Vagina (tissue), 2 donors: ENCODE data around the gene ATP2C2.

Experiments used
- CTCF ChIP-seq, 3 experiments: fragments of 450-650 bp in 2 of 3; fragments of 200-600 bp in 1 of 3; sonication (generic) in 1 of 3; IDR thresholded peaks; one replicate each; pipeline ENCODE4 v1.5.1; 2017 to 2019; ENCODE audit warnings: antibody characterized with exemption in 3 of 3, mild to moderate bottlenecking in 2 of 3, moderate library complexity in 2 of 3
- POLR2A ChIP-seq, 2 donors: fragments of 450-650 bp; IDR thresholded peaks; one replicate each; pipeline ENCODE4 v1.6.1; 2017; ENCODE audit warnings: antibody characterized with exemption in 2 of 2, mild to moderate bottlenecking in 2 of 2, moderate library complexity in 2 of 2
- POLR2AphosphoS5 ChIP-seq, 2 donors: sonication (generic); formaldehyde crosslinking; IDR thresholded peaks; one replicate each; pipeline ENCODE4 v1.9.0; 2017; ENCODE audit warnings: antibody characterized with exemption in 2 of 2, mild to moderate bottlenecking in 2 of 2, low read depth in 1 of 2; ENCODE audit not compliant: insufficient read depth in 1 of 2

GRCh38 chr16:84404324-84404723, 36.0 kb downstream of the ATP2C2 start:
- TF ChIP-seq CTCF (IDR thresholded peaks at IDR 0.05) (no peak), POLR2AphosphoS5 (IDR thresholded peaks at IDR 0.05; ENCODE audit: insufficient read depth in 1 of 2, low read depth in 1 of 2) (no peak), POLR2A (IDR thresholded peaks at IDR 0.05) (no peak)
